ENCODE data around the gene NOTUM. TPM values are rescaled to one million over a fixed set of nuclear protein-coding genes. Genes with fewer than 3 reads are reported as not detected.

NOTUM gene
- total and polyA plus RNA-seq, 2 donors (not counting 3 experiments of a cell fraction or from before 2014, with no cell fraction given) = not detected

DNA sequence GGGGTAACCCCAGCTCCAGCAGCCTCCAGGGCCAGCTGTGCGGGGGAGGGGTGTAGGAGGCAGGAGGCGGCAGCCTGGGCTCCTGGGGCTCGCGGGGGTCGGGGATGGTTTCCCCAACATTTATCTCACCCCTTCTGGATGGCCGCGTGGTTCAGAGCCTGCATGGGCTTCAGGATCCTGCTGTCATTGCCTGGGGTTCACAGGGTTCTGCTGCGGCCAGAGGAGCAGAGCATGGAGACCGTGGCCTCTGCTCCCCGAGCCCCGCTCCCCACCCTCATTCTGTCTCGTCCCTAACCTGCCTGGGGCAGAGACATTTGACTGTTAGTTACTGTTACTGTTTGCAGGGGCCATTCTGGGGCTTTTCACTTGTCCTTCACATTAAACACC lies 18.8 kb downstream of the NOTUM start:
- no peaks in the 10 kb centered on the region for H3K4me1 ChIP-seq (ENCODE audit: control insufficient read depth, extremely low read depth, insufficient read depth, low read length)
- dilution Hi-C loops (cut with MboI; ENCODE audit: extremely low pct_ligation_motif_present, low sequenced_read_pairs) (no loop called here), intact Hi-C loops (cut with micrococcal nuclease) (no loop called here)
- H3K4me2 ChIP-seq (ENCODE audit: insufficient read depth, low read length) = no peak overlapping the region
- BruUV-seq (replicated peaks) = no TSS peak
- H3K9me1 ChIP-seq (replicated peaks; ENCODE audit: control insufficient read depth, extremely low read depth, insufficient read depth, low read length) = no peaks in the 10 kb centered on the region
- no peak for FAIRE-seq
- DNase-seq (ENCODE audit: low read depth, low spot score) = no peak
- no peaks in the 10 kb centered on the region for H3K36me3 ChIP-seq (ENCODE audit: control insufficient read depth in 2 of 2, extremely low read depth in 1 of 2, insufficient read depth in 2 of 2, low read length in 2 of 2)
- ChIA-PET CTCF (interaction anchor here (1.6 kb wide), 1 partner anchor 14 kb away, joined by 4 read pairs; no protein-coding TSS in a partner anchor), POLR2A (no interaction called here)
- H3K4me3 ChIP-seq (replicated peaks in 1 of 3; ENCODE audit: insufficient read depth in 1 of 3, low read depth in 1 of 3, low read length in 3 of 3) = no peak overlapping the region
- H4K20me1 ChIP-seq (replicated peaks; ENCODE audit: control insufficient read depth, extremely low read depth, insufficient read depth, low read length) = no peaks in the 10 kb centered on the region
- H2AFZ ChIP-seq (ENCODE audit: low read depth, low read length) = no peak overlapping the region
- no peak overlapping the region for H3K27ac ChIP-seq (ENCODE audit: insufficient read depth, low read depth, low read length)
- no peaks in the 10 kb centered on the region for H3K79me2 ChIP-seq (ENCODE audit: control insufficient read depth, insufficient read depth, low read length)
- TF ChIP-seq, protein P1, sequence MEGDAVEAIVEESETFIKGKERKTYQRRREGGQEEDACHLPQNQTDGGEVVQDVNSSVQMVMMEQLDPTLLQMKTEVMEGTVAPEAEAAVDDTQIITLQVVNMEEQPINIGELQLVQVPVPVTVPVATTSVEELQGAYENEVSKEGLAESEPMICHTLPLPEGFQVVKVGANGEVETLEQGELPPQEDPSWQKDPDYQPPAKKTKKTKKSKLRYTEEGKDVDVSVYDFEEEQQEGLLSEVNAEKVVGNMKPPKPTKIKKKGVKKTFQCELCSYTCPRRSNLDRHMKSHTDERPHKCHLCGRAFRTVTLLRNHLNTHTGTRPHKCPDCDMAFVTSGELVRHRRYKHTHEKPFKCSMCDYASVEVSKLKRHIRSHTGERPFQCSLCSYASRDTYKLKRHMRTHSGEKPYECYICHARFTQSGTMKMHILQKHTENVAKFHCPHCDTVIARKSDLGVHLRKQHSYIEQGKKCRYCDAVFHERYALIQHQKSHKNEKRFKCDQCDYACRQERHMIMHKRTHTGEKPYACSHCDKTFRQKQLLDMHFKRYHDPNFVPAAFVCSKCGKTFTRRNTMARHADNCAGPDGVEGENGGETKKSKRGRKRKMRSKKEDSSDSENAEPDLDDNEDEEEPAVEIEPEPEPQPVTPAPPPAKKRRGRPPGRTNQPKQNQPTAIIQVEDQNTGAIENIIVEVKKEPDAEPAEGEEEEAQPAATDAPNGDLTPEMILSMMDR (IDR thresholded peaks at IDR 0.05; ENCODE audit: extremely low read depth in 1 of 2, insufficient read depth in 1 of 2, low read depth in 1 of 2, low read length in 2 of 2) = no peak
- TF ChIP-seq POLR2AphosphoS5 (IDR thresholded peaks at IDR 0.05; ENCODE audit: insufficient read depth, low read depth, low read length) (no peak), EZH2 (IDR thresholded peaks at IDR 0.05; ENCODE audit: borderline replicate concordance, low read depth, low read length, severe bottlenecking) (no peak), POLR2A (IDR thresholded peaks at IDR 0.05; ENCODE audit: low read depth, low read length) (no peak), JUN (IDR thresholded peaks at IDR 0.05; ENCODE audit: borderline replicate concordance, insufficient read depth, insufficient read length, low read depth) (no peak), FOS (IDR thresholded peaks at IDR 0.05; ENCODE audit: borderline replicate concordance, insufficient read depth, low read length) (no peak), GATA2 (IDR thresholded peaks at IDR 0.05; ENCODE audit: insufficient read depth, insufficient read length, low read depth, low read length) (no peak), MYC (IDR thresholded peaks at IDR 0.05; ENCODE audit: low read depth, low read length) (no peak)
- TF ChIP-seq, protein P2, sequence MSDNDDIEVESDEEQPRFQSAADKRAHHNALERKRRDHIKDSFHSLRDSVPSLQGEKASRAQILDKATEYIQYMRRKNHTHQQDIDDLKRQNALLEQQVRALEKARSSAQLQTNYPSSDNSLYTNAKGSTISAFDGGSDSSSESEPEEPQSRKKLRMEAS (IDR thresholded peaks at IDR 0.05; ENCODE audit: insufficient read depth, insufficient read length) = no peak
- peaks cover 0 to 7% of the 10 kb centered on the region in 2 experiments for H3K27me3 ChIP-seq (ENCODE audit: control insufficient read depth in 2 of 2, insufficient read depth in 2 of 2, low read length in 2 of 2)
- H3K9ac ChIP-seq (replicated peaks; ENCODE audit: extremely low read depth, insufficient read depth, low read length) = no peak overlapping the region
- no peaks in the 10 kb centered on the region for H3K9me3 ChIP-seq (replicated peaks; ENCODE audit: control insufficient read depth, insufficient read depth, low read length)

Measured in endothelial cell of umbilical vein (primary cell).